Measurements from ENCODE around the gene C9orf57. TPM values are rescaled to one million over a fixed set of nuclear protein-coding genes. Genes with fewer than 3 reads are reported as not detected.

Gene C9orf57
- total and polyA plus RNA-seq, 3 donors from 2014 or later, result 3.1 to 34.1 (median 7.9) TPM

DNA sequence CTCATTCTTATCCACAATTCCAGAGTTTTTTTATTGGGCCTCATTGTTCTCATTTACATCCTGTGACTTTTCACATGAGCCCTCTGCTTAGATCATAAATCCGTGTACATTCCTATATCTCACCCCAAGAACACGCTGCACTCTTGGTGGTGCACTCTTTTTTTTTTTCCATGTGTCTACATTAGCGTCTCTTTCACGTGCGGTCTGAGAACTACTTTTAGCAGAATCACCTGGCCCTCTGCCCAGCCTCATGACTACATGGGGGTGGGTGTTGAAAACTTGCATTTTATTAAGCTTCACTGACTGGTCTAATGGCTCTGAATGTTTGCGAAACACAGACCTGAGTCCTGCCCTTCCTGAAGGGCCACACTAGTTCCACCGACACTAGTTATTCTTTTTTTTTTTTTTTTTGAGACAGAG, 18.6 kb downstream of the C9orf57 start:
- H3K36me3 ChIP-seq (ENCODE audit: low read depth, missing control alignments), result no peaks in the 10 kb centered on the region
- WGBS, 2 donors, result 36 to 37% methylated on average over 7 of the region's 7 CpGs
- no peaks in the 10 kb centered on the region for H3K27me3 ChIP-seq
- peak; percentile 73 for DNase-seq
- H3K9me3 ChIP-seq, result no peaks in the 10 kb centered on the region
- H3K27ac ChIP-seq, result no peak overlapping the region
- TF ChIP-seq, protein P1, sequence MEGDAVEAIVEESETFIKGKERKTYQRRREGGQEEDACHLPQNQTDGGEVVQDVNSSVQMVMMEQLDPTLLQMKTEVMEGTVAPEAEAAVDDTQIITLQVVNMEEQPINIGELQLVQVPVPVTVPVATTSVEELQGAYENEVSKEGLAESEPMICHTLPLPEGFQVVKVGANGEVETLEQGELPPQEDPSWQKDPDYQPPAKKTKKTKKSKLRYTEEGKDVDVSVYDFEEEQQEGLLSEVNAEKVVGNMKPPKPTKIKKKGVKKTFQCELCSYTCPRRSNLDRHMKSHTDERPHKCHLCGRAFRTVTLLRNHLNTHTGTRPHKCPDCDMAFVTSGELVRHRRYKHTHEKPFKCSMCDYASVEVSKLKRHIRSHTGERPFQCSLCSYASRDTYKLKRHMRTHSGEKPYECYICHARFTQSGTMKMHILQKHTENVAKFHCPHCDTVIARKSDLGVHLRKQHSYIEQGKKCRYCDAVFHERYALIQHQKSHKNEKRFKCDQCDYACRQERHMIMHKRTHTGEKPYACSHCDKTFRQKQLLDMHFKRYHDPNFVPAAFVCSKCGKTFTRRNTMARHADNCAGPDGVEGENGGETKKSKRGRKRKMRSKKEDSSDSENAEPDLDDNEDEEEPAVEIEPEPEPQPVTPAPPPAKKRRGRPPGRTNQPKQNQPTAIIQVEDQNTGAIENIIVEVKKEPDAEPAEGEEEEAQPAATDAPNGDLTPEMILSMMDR (IDR thresholded peaks at IDR 0.05), result no peak
- no peak for TF ChIP-seq POLR2A (IDR thresholded peaks at IDR 0.05)
- no peak overlapping the region for H3K4me3 ChIP-seq
- peaks cover 4% of the 10 kb centered on the region for H3K4me1 ChIP-seq
- intact Hi-C loops (cut with DNase I; ENCODE audit: low total_unique reads), result loop anchor here (10.0 kb wide), 1 partner anchor 223 kb away; no protein-coding TSS in a partner anchor

GRCh38 chr9:72041369-72041768, 19.0 kb downstream of the C9orf57 start:
- 66% methylated on average over 3 of the region's 3 CpGs for WGBS, 2 donors
- intact Hi-C loops (cut with DNase I; ENCODE audit: low total_unique reads), result loop anchor here (10.0 kb wide), 1 partner anchor 223 kb away; no protein-coding TSS in a partner anchor
- H3K4me1 ChIP-seq, result peaks cover 4% of the 10 kb centered on the region
- no peaks in the 10 kb centered on the region for H3K36me3 ChIP-seq (ENCODE audit: low read depth, missing control alignments)
- no peak overlapping the region for H3K27ac ChIP-seq
- no peak for DNase-seq
- no peaks in the 10 kb centered on the region for H3K9me3 ChIP-seq
- H3K27me3 ChIP-seq, result no peaks in the 10 kb centered on the region
- no peak overlapping the region for H3K4me3 ChIP-seq
- TF ChIP-seq, protein P1 (IDR thresholded peaks at IDR 0.05), result no peak
- TF ChIP-seq POLR2A (IDR thresholded peaks at IDR 0.05), result no peak

DNA sequence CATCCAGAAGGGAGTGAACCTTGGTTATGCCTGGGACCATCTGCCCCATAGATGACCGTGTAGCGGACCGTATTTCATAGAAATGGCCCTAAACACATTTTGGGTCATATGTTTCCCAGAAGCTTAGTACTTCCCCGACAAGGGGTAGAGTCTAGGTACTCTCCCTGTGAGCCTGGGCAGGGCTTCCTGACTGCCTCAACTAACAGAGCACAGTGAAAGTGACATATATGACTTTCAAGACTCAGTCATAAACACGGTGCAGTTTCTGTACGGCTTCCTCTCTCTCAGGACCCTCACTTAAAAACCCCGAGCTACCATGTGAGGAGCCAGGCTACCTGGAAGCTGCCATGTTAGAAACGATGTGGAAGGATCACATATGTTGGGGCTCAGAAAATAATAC, 20.9 kb downstream of the C9orf57 start:
- DNase-seq, result no peak
- Histone ChIP-seq H3K4me1 (peaks cover 4% of the 10 kb centered on the region), H3K27ac (no peak overlapping the region), H3K4me3 (no peak overlapping the region), H3K36me3 (ENCODE audit: low read depth, missing control alignments) (no peaks in the 10 kb centered on the region), H3K27me3 (no peaks in the 10 kb centered on the region), H3K9me3 (no peaks in the 10 kb centered on the region)
- intact Hi-C loops (cut with DNase I; ENCODE audit: low total_unique reads), result no loop called here
- 54 to 72% methylated on average over 8 of the region's 8 CpGs for WGBS, 2 donors
- TF ChIP-seq POLR2A (IDR thresholded peaks at IDR 0.05), result no peak
- TF ChIP-seq, protein P1 (IDR thresholded peaks at IDR 0.05), result no peak

- H3K4me3 ChIP-seq, result no peak overlapping the region
- TF ChIP-seq, protein P1 (IDR thresholded peaks at IDR 0.05), result peak; percentile 95 to 98 (median 97)
- no peak for TF ChIP-seq POLR2A (IDR thresholded peaks at IDR 0.05)
- DNase-seq, result peak; percentile 91
- peaks cover 4% of the 10 kb centered on the region for H3K4me1 ChIP-seq
- H3K9me3 ChIP-seq, result no peaks in the 10 kb centered on the region
- H3K27me3 ChIP-seq, result no peaks in the 10 kb centered on the region
- no peak overlapping the region for H3K27ac ChIP-seq
- no peaks in the 10 kb centered on the region for H3K36me3 ChIP-seq (ENCODE audit: low read depth, missing control alignments)
- intact Hi-C loops (cut with DNase I; ENCODE audit: low total_unique reads), result no loop called here
- 16 to 18% methylated on average over 13 of the region's 13 CpGs for WGBS, 2 donors
These were observed 21.5 kb downstream of the C9orf57 start for GRCh38 chr9:72038890-72039410.

DNA sequence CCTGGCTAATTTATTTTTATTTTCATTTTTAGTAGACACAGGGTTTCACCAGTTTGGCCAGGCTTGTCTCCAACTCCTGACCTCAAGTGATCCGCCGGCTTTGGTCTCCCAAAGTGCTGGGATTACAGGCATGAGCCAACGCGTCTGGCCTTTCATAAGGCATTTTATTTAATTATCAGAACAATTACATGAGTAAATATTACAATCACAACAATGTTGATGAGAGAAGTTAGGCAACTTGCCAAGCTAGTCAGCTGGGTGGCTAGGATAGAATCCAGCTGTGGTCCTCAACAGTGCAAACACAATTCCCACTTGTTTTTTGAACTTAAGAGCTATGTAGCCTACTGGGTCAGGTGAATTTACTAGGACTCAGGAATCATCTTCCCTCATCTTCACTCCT, 22.0 kb downstream of the C9orf57 start:
- Histone ChIP-seq H3K27ac (no peak overlapping the region), H3K27me3 (no peaks in the 10 kb centered on the region), H3K4me1 (peaks cover 4% of the 10 kb centered on the region), H3K9me3 (no peaks in the 10 kb centered on the region), H3K4me3 (no peak overlapping the region), H3K36me3 (ENCODE audit: low read depth, missing control alignments) (no peaks in the 10 kb centered on the region)
- no peak for DNase-seq
- intact Hi-C loops (cut with DNase I; ENCODE audit: low total_unique reads), result no loop called here
- TF ChIP-seq POLR2A (IDR thresholded peaks at IDR 0.05), result no peak
- TF ChIP-seq, protein P1 (IDR thresholded peaks at IDR 0.05), result no peak
- 85 to 91% methylated on average over 4 of the region's 4 CpGs for WGBS, 2 donors

All from testis (tissue), 3 donors.